K562 (cell line): ENCODE data around the gene CARD18. TPM values are rescaled to one million over a fixed set of nuclear protein-coding genes. Genes with fewer than 3 reads are reported as not detected.
A peak's percentile ranks its signal among the peaks of the same experiment; 100 is the strongest.

ENCODE experiments used
- ATAC-seq: fragments of 200-7000 bp; cut with Tn5 transposase; 3 replicates; pipeline ENCODE4 v1.9.1; 2020; ENCODE audit warnings: moderate library complexity
- BruUV-seq: library from RNA; stranded (reverse); fragments of 400-500 nt; replicated peaks from 2 replicates; lab custom pipeline; 2021; lab: Mats Ljungman, UMichigan
- CTCF ChIA-PET: fragments of 300-600 bp; formaldehyde crosslinking; extraction: SDS; loops from one replicate; lab custom pipeline; 2021; ENCODE audit warnings: low intra/inter-chr PET ratio; lab: Yijun Ruan, JAX
- POLR2A ChIA-PET: fragments of 300-600, 350-650 bp; sonication (Branson Sonifier 250); formaldehyde crosslinking; extraction: SDS; loops from one replicate; lab custom pipeline; 2021; ENCODE audit warnings: antibody characterized with exemption, inconsistent platforms; lab: Yijun Ruan, JAX
- DNase-seq, 4 experiments: peaks; one replicate each; pipeline versions ENCODE4 v3.0.0 to v3.0.0-alpha.2; 2011 to 2018; ENCODE audit warnings: low spot score in 3 of 4, mixed read lengths in 3 of 4; ENCODE audit errors: extremely low read depth in 1 of 4
- FAIRE-seq: peaks from 2 replicates; lab custom pipeline; 2011; peaks lifted over from hg19 to GRCh38; lab: Jason Lieb, UNC
- H2AFZ ChIP-seq: 2 replicates; pipeline ENCODE4 v1.6.0; 2011; ENCODE audit warnings: low read depth, low read length, control low read depth, inconsistent platforms
- H3K27ac ChIP-seq: fragments of 200-600 bp; 3 replicates; pipeline ENCODE4 v1.8.0; 2011; ENCODE audit warnings: low read depth, mild to moderate bottlenecking, control low read depth, inconsistent platforms, low read length, moderate library complexity, mixed read lengths; ENCODE audit errors: extremely low read depth
- H3K27me3 ChIP-seq, 2 experiments: fragments of 300-600 bp in 1 of 2; 2 replicates in 1 of 2; 3 replicates in 1 of 2; pipeline versions ENCODE4 v1.6.0 to v1.8.0; 2011; ENCODE audit warnings: inconsistent platforms in 2 of 2, low read length in 2 of 2, mild to moderate bottlenecking in 1 of 2, mixed read lengths in 1 of 2, moderate library complexity in 1 of 2; ENCODE audit not compliant: control insufficient read depth in 2 of 2, insufficient read depth in 2 of 2
- H3K36me3 ChIP-seq: fragments of 300-600 bp; 3 replicates; pipeline ENCODE4 v1.8.0; 2011; ENCODE audit warnings: mild to moderate bottlenecking, low read length, inconsistent platforms; ENCODE audit not compliant: control insufficient read depth, insufficient read depth
- H3K4me1 ChIP-seq, 2 experiments: fragments of 200-600 bp in 1 of 2; replicated peaks in 1 of 2; 2 replicates in 1 of 2; 3 replicates in 1 of 2; pipeline versions ENCODE4 v1.5.1 to v1.8.0; 2011; ENCODE audit warnings: inconsistent platforms in 2 of 2, low read length in 2 of 2, mild to moderate bottlenecking in 1 of 2, mixed read lengths in 1 of 2, moderate library complexity in 1 of 2; ENCODE audit not compliant: control insufficient read depth in 2 of 2, insufficient read depth in 2 of 2
- H3K4me2 ChIP-seq: 2 replicates; pipeline ENCODE4 v1.6.1; 2011; ENCODE audit warnings: low read length, control low read depth, inconsistent platforms, mixed read lengths; ENCODE audit not compliant: insufficient read depth
- H3K4me3 ChIP-seq: fragments of 200-600 bp; sonication (generic), shearing (Covaris generic); 2 replicates; pipeline ENCODE4 v1.5.1; 2016; ENCODE audit warnings: control low read depth, inconsistent platforms
- H3K79me2 ChIP-seq: fragments of 200-600 bp; 3 replicates; pipeline ENCODE4 v1.8.0; 2011; ENCODE audit warnings: low read length, inconsistent platforms; ENCODE audit not compliant: control insufficient read depth, insufficient read depth
- H3K9ac ChIP-seq, 2 experiments: 2 replicates each; pipeline versions ENCODE4 v1.6.0 to v1.6.1; 2011; ENCODE audit warnings: low read depth in 2 of 2, low read length in 2 of 2, control low read depth in 1 of 2, inconsistent platforms in 1 of 2, mild to moderate bottlenecking in 1 of 2, mixed read lengths in 1 of 2; ENCODE audit not compliant: insufficient read depth in 1 of 2
- H3K9me1 ChIP-seq: one replicate; pipeline ENCODE4 v1.6.0; 2011; ENCODE audit warnings: inconsistent platforms, mild to moderate bottlenecking, low read length, moderate library complexity; ENCODE audit not compliant: control insufficient read depth, insufficient read depth
- H3K9me3 ChIP-seq: replicated peaks from 2 replicates; pipeline ENCODE4 v1.5.1; 2011; ENCODE audit warnings: low read depth, low read length, inconsistent platforms; ENCODE audit not compliant: control insufficient read depth, insufficient read depth
- H4K20me1 ChIP-seq: replicated peaks from 2 replicates; pipeline ENCODE4 v1.6.1; 2011; ENCODE audit warnings: low read length, inconsistent platforms, mixed read lengths; ENCODE audit not compliant: control insufficient read depth, insufficient read depth
- C11orf30 ChIP-seq: fragments of 450-650 bp; IDR thresholded peaks from 2 replicates; pipeline ENCODE4 v1.6.1; 2016; ENCODE audit warnings: low read depth, mild to moderate bottlenecking
- CEBPB ChIP-seq: fragments of 450-650 bp; IDR thresholded peaks from 2 replicates; pipeline ENCODE4 v1.6.1; 2016; ENCODE audit warnings: missing genetic modification characterization, missing compliant biosample characterization
- MAFK ChIP-seq: IDR thresholded peaks from 2 replicates; pipeline ENCODE4 v1.6.1; 2011; ENCODE audit warnings: low read length, improper control_type of control experiment
- NFATC3 ChIP-seq: fragments of 450-650 bp; IDR thresholded peaks from 2 replicates; pipeline ENCODE4 v1.6.1; 2017; ENCODE audit warnings: mild to moderate bottlenecking
- NFIC ChIP-seq: fragments of 450-650 bp; IDR thresholded peaks from 2 replicates; pipeline ENCODE4 v1.6.1; 2017; ENCODE audit warnings: mild to moderate bottlenecking, inconsistent platforms
- NUFIP1 ChIP-seq: fragments of 450-650 bp; IDR thresholded peaks from 2 replicates; pipeline ENCODE4 v1.6.1; 2018; ENCODE audit not compliant: partially characterized antibody
- TCF7 ChIP-seq: sonication (generic); IDR thresholded peaks from 2 replicates; pipeline ENCODE4 v1.6.1; 2016; ENCODE audit warnings: antibody characterized with exemption, borderline replicate concordance
- XRCC4 ChIP-seq: IDR thresholded peaks from one replicate; pipeline ENCODE4 v1.6.1; 2011; ENCODE audit not compliant: insufficient read depth, insufficient read length; ENCODE audit errors: extremely low read depth
- ZBTB17 ChIP-seq: fragments of 450-650 bp; formaldehyde crosslinking; IDR thresholded peaks from 2 replicates; pipeline ENCODE4 v1.4.0; 2020; ENCODE audit warnings: mild to moderate bottlenecking
- ZNF121 ChIP-seq: sonication (generic); formaldehyde crosslinking; conservative IDR thresholded peaks from 2 replicates; pipeline ENCODE4 v1.8.0; 2022; ENCODE audit warnings: missing genetic modification reagents
- ZNF507 ChIP-seq: conservative IDR thresholded peaks from 2 replicates; pipeline ENCODE4 v1.6.1; 2017; ENCODE audit warnings: missing genetic modification characterization, missing compliant biosample characterization
- WGBS: fragments of 100-300 bp; shearing (Covaris generic); methylation state at CpG from one replicate; pipeline ENCODE4 v1.1.6; 2016; ENCODE audit warnings: low coverage, mixed read lengths; ENCODE audit not compliant: insufficient coverage; ENCODE audit errors: missing lambda C conversion rate; 5-methylcytosine and 5-hydroxymethylcytosine counted together
- in situ Hi-C: fragments of 300-500 bp; cut with MboI; formaldehyde crosslinking; loops from 4 replicates; pipeline ENCODE4 v1.15.0; 2018; ENCODE audit warnings: inconsistent platforms, mixed read lengths
- intact Hi-C: fragments of 100-400 bp; cut with micrococcal nuclease; formaldehyde crosslinking; loops from 2 replicates; pipeline ENCODE4 v1.14.2; 2022
- polyA plus RNA-seq, 8 experiments: library from polyadenylated mRNA; depleted of rRNA in 4 of 8; stranded (reverse) in 5 of 8; unstranded in 3 of 8; fragments of >200 nt; fragmentation: Nextera tagmentation in 2 of 8; fragmentation: Illumina TruSeq in 1 of 8; extraction: Ambion mirVana in 2 of 8; extraction: Trizol in 1 of 8; gene quantifications; 2 replicates each; pipeline versions ENCODE4 v1.2.1 to v1.2.3, GENCODE V29; 2011 to 2014; ENCODE audit warnings: inconsistent platforms in 1 of 8, missing spikeins in 1 of 8
- total RNA-seq, 7 experiments: library from RNA; depleted of rRNA in 6 of 7; stranded (reverse); fragments of >200 nt in 6 of 7; fragmentation: Illumina TruSeq in 2 of 7; extraction: Trizol in 2 of 7; gene quantifications; 2 replicates each; pipeline versions ENCODE4 v1.2.1 to v1.2.3, GENCODE V29; 2011 to 2021; ENCODE audit warnings: low replicate concordance in 1 of 7
- TF ChIP-seq, protein P1 (sequence below), 2 experiments: fragments of 450-650 bp in 1 of 2; IDR thresholded peaks; 2 replicates each; pipeline ENCODE4 v1.6.1; 2011 to 2017; ENCODE audit warnings: low read depth in 2 of 2, antibody characterized with exemption in 1 of 2, borderline replicate concordance in 1 of 2, low read length in 1 of 2, mild to moderate bottlenecking in 1 of 2, mixed read lengths in 1 of 2; ENCODE audit not compliant: control insufficient read depth in 1 of 2

CARD18 gene
- total and polyA plus RNA-seq, 9 of the 15 experiments (the other 6 are each of a cell fraction or from before 2014, with no cell fraction given): 1.5 to 4.7 (median 2.9) TPM

DNA sequence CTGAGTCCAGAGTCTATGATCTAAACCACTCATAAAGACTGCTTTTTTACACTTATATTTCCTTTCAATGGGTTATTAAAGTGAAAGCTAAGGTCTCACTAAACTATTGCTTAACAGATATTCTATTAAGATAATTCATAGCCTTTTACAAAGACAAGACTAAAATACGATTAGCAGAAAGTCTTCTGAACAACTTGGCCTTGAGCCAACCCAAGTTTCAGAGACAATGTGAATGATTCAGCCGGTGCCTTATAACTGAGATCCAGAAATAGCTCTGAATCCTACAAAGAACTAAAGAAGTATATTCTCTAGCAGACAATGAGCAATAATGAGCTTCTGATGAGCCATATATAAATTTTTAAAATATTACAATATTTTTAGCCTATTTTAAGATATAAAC lies 41.5 kb upstream of the CARD18 start:
- no peaks in the 10 kb centered on the region for H3K4me1 ChIP-seq
- 0 out of 2 replicates have a peak, but pooled peaks cover 2% of the 10 kb centered on the region for H3K9me3 ChIP-seq
- no peaks in the 10 kb centered on the region for H3K27me3 ChIP-seq
- intact Hi-C loops: no loop called here
- TF ChIP-seq ZNF507 (tag) (no peak), NFIC (peak; percentile 67)
- TF ChIP-seq, all 486 proteins: peak for 1
- WGBS: 5% methylated on average over 2 of the region's 2 CpGs
- H4K20me1 ChIP-seq: no peaks in the 10 kb centered on the region
- no peaks in the 10 kb centered on the region for H3K9me1 ChIP-seq
- H2AFZ ChIP-seq: no peak overlapping the region
- H3K36me3 ChIP-seq: no peaks in the 10 kb centered on the region
- in situ Hi-C loops: no loop called here
- H3K27ac ChIP-seq: no peak overlapping the region
- DNase-seq (no peak), FAIRE-seq (no peak), ATAC-seq (no peak)
- BruUV-seq: no TSS peak
- H3K4me3 ChIP-seq: no peak overlapping the region
- H3K9ac ChIP-seq: no peak overlapping the region
- no peak overlapping the region for H3K4me2 ChIP-seq
- ChIA-PET POLR2A (no interaction called here), CTCF (no interaction called here)
- no peaks in the 10 kb centered on the region for H3K79me2 ChIP-seq

DNA sequence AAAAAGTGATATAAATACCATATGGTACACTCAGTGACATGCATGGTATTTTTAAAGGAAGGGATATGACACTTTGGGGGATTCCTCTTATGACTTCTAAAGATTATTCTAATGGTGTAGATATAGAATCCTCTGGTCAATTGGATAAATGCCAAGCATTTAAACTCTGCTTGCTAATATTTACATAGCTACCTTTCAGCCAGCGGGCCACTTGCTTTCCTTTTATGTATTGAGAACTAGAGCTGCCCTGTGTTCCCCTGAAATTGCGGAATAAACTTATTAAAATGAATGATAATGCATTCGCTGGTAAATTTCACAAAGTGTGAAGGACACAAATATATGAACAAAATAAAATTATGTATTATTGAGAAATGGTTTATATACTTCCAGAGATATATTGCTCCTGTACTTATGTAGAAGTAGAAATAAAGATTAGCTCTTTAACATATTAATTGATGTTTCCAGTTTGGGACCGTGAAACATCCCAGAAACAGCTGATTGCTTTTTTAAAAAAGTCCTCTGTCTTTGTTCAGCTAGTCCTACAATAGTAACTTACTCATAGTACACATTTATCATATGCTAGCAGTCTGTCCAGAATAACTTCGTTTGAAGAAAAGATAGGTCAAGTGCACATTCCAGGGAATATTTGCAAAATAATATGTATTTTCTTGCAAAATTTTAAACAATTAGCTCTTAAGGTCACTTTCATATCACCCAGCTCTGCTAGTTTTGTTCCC lies 40.1 kb upstream of the CARD18 start:
- no peak for DNase-seq
- Histone ChIP-seq H3K27me3 (no peaks in the 10 kb centered on the region), H4K20me1 (no peaks in the 10 kb centered on the region), H3K4me1 (no peaks in the 10 kb centered on the region), H3K36me3 (no peaks in the 10 kb centered on the region), H3K9me3 (0 out of 2 replicates have a peak, but pooled peaks cover 2% of the 10 kb centered on the region), H3K4me2 (no peak overlapping the region), H2AFZ (no peak overlapping the region), H3K9me1 (no peaks in the 10 kb centered on the region), H3K79me2 (no peaks in the 10 kb centered on the region), H3K27ac (no peak overlapping the region), H3K9ac (no peak overlapping the region), H3K4me3 (no peak overlapping the region)
- 0% methylated on average over 5 of the region's 5 CpGs for WGBS
- no peak for FAIRE-seq
- ATAC-seq: no peak
- ChIA-PET POLR2A (no interaction called here), CTCF (no interaction called here)
- BruUV-seq: no TSS peak
- in situ Hi-C loops (no loop called here), intact Hi-C loops (no loop called here)
- TF ChIP-seq, protein P1, sequence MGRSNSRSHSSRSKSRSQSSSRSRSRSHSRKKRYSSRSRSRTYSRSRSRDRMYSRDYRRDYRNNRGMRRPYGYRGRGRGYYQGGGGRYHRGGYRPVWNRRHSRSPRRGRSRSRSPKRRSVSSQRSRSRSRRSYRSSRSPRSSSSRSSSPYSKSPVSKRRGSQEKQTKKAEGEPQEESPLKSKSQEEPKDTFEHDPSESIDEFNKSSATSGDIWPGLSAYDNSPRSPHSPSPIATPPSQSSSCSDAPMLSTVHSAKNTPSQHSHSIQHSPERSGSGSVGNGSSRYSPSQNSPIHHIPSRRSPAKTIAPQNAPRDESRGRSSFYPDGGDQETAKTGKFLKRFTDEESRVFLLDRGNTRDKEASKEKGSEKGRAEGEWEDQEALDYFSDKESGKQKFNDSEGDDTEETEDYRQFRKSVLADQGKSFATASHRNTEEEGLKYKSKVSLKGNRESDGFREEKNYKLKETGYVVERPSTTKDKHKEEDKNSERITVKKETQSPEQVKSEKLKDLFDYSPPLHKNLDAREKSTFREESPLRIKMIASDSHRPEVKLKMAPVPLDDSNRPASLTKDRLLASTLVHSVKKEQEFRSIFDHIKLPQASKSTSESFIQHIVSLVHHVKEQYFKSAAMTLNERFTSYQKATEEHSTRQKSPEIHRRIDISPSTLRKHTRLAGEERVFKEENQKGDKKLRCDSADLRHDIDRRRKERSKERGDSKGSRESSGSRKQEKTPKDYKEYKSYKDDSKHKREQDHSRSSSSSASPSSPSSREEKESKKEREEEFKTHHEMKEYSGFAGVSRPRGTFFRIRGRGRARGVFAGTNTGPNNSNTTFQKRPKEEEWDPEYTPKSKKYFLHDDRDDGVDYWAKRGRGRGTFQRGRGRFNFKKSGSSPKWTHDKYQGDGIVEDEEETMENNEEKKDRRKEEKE (IDR thresholded peaks at IDR 0.05; ENCODE audit: borderline replicate concordance in 1 of 2, control insufficient read depth in 1 of 2, low read depth in 2 of 2, low read length in 1 of 2): no peak
- TF ChIP-seq XRCC4: no peak
- no peak for TF ChIP-seq C11orf30
- no peak for TF ChIP-seq NUFIP1
- TF ChIP-seq NFATC3: no peak
- no peak for TF ChIP-seq CEBPB (tag)
- TF ChIP-seq TCF7: no peak
- no peak for TF ChIP-seq ZNF121 (CRISPR knock-in tag)
- TF ChIP-seq ZBTB17 (CRISPR knock-in tag): no peak
- TF ChIP-seq MAFK: no peak
